Ascending aorta (tissue), 2 donors: ENCODE measurements around the gene VBP1. TPM values are rescaled to one million over a fixed set of nuclear protein-coding genes. Genes with fewer than 3 reads are reported as not detected.
"Not testable (repeated sequence)": the region's sequence is repeated elsewhere in the genome, so short reads cannot be mapped to it uniquely, and the experiment has no call there.

Experiments
- DNase-seq, 2 donors: peaks; one replicate each; pipeline ENCODE4 v3.0.0-alpha.2; 2019; ENCODE audit warnings: low spot score in 2 of 2
- H3K27ac ChIP-seq, 2 donors: fragments of 200-600 bp; sonication (generic); one replicate each; pipeline ENCODE4 v1.5.1; 2016 to 2017; ENCODE audit warnings: mild to moderate bottlenecking in 1 of 2
- H3K27me3 ChIP-seq: fragments of 200-600 bp; sonication (generic); one replicate; pipeline ENCODE4 v1.5.1; 2017
- H3K36me3 ChIP-seq, 2 donors: fragments of 200-600 bp; sonication (generic); one replicate each; pipeline ENCODE4 v1.5.1; 2016
- H3K4me1 ChIP-seq, 2 donors: fragments of 200-600 bp; sonication (generic); one replicate each; pipeline ENCODE4 v1.5.1; 2016 to 2017; ENCODE audit warnings: mild to moderate bottlenecking in 1 of 2
- H3K4me3 ChIP-seq, 2 donors: fragments of 200-600 bp; sonication (generic); one replicate each; pipeline ENCODE4 v1.5.1; 2016 to 2017; ENCODE audit warnings: mild to moderate bottlenecking in 1 of 2
- H3K9me3 ChIP-seq, 2 donors: fragments of 200-600 bp; sonication (generic); one replicate each; pipeline ENCODE4 v1.5.1; 2016
- intact Hi-C: fragments of 100-400 bp; cut with DNase I; formaldehyde crosslinking; loops from one replicate; pipeline ENCODE4 v1.15.1; 2023
- total RNA-seq: library from RNA; depleted of rRNA; stranded (reverse); fragments of >200 nt; gene quantifications from one replicate; pipeline ENCODE4 v1.1.0, GENCODE V29; 2016
- TF ChIP-seq, protein P1 (sequence below), 3 experiments: fragments of 200-600 bp in 2 of 3; fragments of 450-650 bp in 1 of 3; sonication (generic) in 2 of 3; IDR thresholded peaks; one replicate each; pipeline ENCODE4 v1.5.1; 2016 to 2019; ENCODE audit warnings: antibody characterized with exemption in 3 of 3, mild to moderate bottlenecking in 1 of 3, moderate library complexity in 1 of 3

Gene VBP1
- total RNA-seq, 1 donor from 2014 or later: 11.2 TPM

DNA sequence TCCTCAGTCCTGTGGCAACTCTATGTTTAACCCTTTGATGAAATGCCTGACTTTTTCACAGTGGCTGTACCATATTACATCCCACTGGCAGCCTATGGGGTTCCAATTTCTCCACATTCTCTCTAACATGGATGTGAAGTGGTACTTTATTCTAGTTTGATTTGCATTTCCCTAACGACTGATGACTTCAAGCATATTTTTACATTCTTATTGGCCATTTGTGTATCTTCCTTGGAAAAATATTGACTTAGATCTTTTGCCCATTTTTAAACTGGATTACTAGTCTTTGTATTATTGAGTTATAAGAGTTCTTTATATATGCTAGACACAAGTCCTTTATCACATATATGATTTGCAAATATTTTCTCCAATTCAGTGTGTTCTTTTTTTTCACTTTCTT lies 50.2 kb downstream of the VBP1 start:
- Histone ChIP-seq H3K36me3 (no peaks in the 10 kb centered on the region), H3K9me3 (no peaks in the 10 kb centered on the region), H3K27ac (no peak overlapping the region), H3K4me3 (no peak overlapping the region), H3K4me1 (no peaks in the 10 kb centered on the region), H3K27me3 (no peaks in the 10 kb centered on the region)
- intact Hi-C loops: no loop called here
- TF ChIP-seq, protein P1, sequence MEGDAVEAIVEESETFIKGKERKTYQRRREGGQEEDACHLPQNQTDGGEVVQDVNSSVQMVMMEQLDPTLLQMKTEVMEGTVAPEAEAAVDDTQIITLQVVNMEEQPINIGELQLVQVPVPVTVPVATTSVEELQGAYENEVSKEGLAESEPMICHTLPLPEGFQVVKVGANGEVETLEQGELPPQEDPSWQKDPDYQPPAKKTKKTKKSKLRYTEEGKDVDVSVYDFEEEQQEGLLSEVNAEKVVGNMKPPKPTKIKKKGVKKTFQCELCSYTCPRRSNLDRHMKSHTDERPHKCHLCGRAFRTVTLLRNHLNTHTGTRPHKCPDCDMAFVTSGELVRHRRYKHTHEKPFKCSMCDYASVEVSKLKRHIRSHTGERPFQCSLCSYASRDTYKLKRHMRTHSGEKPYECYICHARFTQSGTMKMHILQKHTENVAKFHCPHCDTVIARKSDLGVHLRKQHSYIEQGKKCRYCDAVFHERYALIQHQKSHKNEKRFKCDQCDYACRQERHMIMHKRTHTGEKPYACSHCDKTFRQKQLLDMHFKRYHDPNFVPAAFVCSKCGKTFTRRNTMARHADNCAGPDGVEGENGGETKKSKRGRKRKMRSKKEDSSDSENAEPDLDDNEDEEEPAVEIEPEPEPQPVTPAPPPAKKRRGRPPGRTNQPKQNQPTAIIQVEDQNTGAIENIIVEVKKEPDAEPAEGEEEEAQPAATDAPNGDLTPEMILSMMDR (IDR thresholded peaks at IDR 0.05): no peak
- no peak for DNase-seq

DNA sequence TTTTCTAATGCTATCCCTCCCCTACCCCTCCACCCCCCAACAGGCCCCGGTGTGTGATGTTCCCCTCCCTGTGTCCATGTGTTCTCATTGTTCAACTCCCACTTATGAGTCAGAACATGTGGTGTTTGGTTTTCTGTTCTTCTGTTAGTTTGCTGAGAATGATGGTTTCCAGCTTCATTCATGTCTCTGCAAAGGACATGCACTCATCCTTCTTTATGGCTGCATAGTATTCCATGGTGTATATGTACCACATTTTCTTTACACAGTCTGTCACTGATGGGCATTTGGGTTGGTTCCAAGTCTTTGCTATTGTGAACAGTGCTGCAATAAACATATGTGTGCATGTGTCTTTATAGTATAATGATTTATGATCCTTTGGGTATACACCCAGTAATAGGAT lies 51.7 kb downstream of the VBP1 start:
- H3K9me3 ChIP-seq, H3K4me1 ChIP-seq, H3K27me3 ChIP-seq, DNase-seq, intact Hi-C loops, H3K36me3 ChIP-seq, H3K27ac ChIP-seq, H3K4me3 ChIP-seq: not testable (repeated sequence)

DNA sequence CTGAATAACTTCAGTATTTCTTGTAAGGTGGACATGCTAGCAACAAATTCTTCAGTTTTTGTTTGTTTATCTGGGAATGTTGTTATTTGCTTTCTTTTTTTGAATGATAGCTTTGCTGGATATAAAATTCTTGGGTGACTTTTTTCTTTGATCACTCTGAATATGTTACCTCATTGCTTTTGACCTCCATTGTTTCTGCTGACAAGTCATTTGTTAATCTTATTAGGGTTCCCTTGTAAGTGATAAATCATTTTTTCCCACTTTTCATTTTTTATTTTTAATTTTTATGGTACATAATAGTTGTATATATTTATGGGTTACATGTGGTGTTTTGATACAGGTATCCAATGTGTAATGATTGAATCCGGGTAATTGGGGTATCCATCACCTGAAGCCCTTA lies 54.7 kb downstream of the VBP1 start:
- Histone ChIP-seq H3K9me3 (no peaks in the 10 kb centered on the region), H3K27me3 (no peaks in the 10 kb centered on the region), H3K4me3 (no peak overlapping the region), H3K4me1 (no peaks in the 10 kb centered on the region), H3K27ac (no peak overlapping the region), H3K36me3 (no peaks in the 10 kb centered on the region)
- intact Hi-C loops: no loop called here
- no peak for DNase-seq
- TF ChIP-seq, protein P1 (IDR thresholded peaks at IDR 0.05): no peak

DNA sequence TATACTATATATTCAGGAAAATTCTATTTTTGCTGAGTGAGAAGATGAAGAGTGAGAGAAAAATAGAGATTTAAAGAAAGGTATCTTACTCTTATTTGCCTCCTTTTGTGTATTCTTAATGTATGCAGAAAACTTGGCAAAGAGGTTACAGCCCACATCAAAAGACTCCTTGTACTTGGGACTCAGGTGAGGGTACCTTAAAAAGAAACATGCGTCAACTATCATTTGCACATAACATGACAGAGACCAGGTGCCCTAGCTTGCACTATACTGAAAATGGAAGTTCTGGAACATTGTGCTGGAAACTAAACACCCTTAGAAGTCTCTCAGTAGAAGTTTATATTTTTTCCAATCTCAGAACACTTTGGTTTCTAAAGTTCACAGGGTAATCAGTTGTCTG lies 63.6 kb downstream of the VBP1 start:
- H3K27ac ChIP-seq: no peak overlapping the region
- H3K36me3 ChIP-seq: no peaks in the 10 kb centered on the region
- intact Hi-C loops: no loop called here
- H3K4me3 ChIP-seq: no peak overlapping the region
- no peaks in the 10 kb centered on the region for H3K4me1 ChIP-seq
- H3K27me3 ChIP-seq: no peaks in the 10 kb centered on the region
- TF ChIP-seq, protein P1 (IDR thresholded peaks at IDR 0.05): no peak
- DNase-seq: no peak
- no peaks in the 10 kb centered on the region for H3K9me3 ChIP-seq

Other genes starting within 250 kb of the VBP1 start
- gene F8, start 193.7 kb upstream of the VBP1 start, total RNA-seq: 17.2 TPM
- gene FUNDC2, start 189.6 kb upstream of the VBP1 start, total RNA-seq: 54.0 TPM
- gene CMC4, start 145.3 kb upstream of the VBP1 start, total RNA-seq: 11.9 TPM
- 6.1 TPM for gene MTCP1, start 145.3 kb upstream of the VBP1 start, total RNA-seq
- 9.4 TPM for gene BRCC3, start 145.0 kb upstream of the VBP1 start, total RNA-seq
- not detected for gene RAB39B, start 48.0 kb downstream of the VBP1 start, total RNA-seq
- 34.3 TPM for gene CLIC2, start 118.2 kb downstream of the VBP1 start, total RNA-seq
- not detected for gene F8A2, start 165.6 kb downstream of the VBP1 start, total RNA-seq
- not detected for gene F8A3, start 242.2 kb downstream of the VBP1 start, total RNA-seq